AG04450 (cell line): ENCODE results near the gene PNMA8C. TPM values are rescaled to one million over a fixed set of nuclear protein-coding genes. Genes with fewer than 3 reads are reported as not detected.
"Not testable (repeated sequence)": the region's sequence is repeated elsewhere in the genome, so short reads cannot be mapped to it uniquely, and the experiment has no call there.

Experiments used
- CTCF ChIA-PET: fragments of 300-600, 350-600 bp; formaldehyde crosslinking; extraction: SDS; loops from one replicate; lab custom pipeline; 2022; ENCODE audit warnings: antibody characterized with exemption, inconsistent platforms; lab: Charles Lee
- POLR2A ChIA-PET: fragments of 350-600 bp; formaldehyde crosslinking; extraction: SDS; loops from one replicate; lab custom pipeline; 2021; ENCODE audit warnings: antibody characterized with exemption, inconsistent platforms; lab: Yijun Ruan, JAX
- DNase-seq: peaks from one replicate; pipeline ENCODE4 v3.0.0-alpha.2; 2011; ENCODE audit warnings: low read depth, low spot score
- H3K27ac ChIP-seq: one replicate; pipeline ENCODE4 v1.5.1; 2012; ENCODE audit warnings: low read depth, low read length, control low read depth
- H3K27me3 ChIP-seq: one replicate; pipeline ENCODE4 v1.6.0; 2012; ENCODE audit warnings: low read length; ENCODE audit not compliant: control insufficient read depth, insufficient read depth
- H3K4me3 ChIP-seq: 2 replicates; pipeline ENCODE4 v1.5.1; 2011; ENCODE audit warnings: mild to moderate bottlenecking, low read depth, low read length, control low read depth
- H3K9me3 ChIP-seq: 2 replicates; pipeline ENCODE4 v1.5.1; 2012; ENCODE audit warnings: low read length; ENCODE audit not compliant: control insufficient read depth, insufficient read depth
- polyA plus RNA-seq: library from polyadenylated mRNA; depleted of rRNA; stranded (reverse); fragments of >200 nt; gene quantifications from 2 replicates; pipeline ENCODE4 v1.2.3, GENCODE V29; 2011
- TF ChIP-seq, protein P1 (sequence below): IDR thresholded peaks from 2 replicates; pipeline ENCODE4 v1.5.1; 2011; ENCODE audit warnings: low read depth, low read length, control low read depth, inconsistent platforms

The PNMA8C gene
- polyA plus RNA-seq, 1 experiment, result 0.21 TPM

DNA sequence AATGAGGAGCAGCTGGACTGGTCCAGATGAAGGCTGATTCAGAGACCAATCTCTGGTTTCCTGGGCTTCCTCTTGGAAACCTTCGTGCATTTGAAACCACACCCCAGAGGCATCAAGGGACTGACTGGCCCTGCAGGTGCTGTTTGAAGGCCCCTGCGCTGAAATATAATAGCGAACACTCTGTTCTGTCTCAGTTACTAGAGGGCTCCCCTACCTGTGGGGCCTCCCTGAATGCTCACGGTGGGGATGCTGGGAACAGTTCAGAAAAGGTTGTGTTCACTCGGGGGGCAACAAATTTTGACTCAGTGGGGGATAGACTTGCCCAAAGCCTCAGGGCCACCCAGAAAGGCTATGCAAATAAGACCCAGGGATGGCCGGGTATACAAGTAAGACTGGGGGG lies 21.8 kb downstream of the PNMA8C start:
- no peak for DNase-seq
- ChIA-PET CTCF (interaction anchor here (1.4 kb wide), 1 partner anchor 109 kb away, joined by 3 read pairs; no protein-coding TSS in a partner anchor), POLR2A (no interaction called here)
- no peak overlapping the region for H3K27ac ChIP-seq
- H3K27me3 ChIP-seq, result peaks cover 2% of the 10 kb centered on the region
- no peak overlapping the region for H3K4me3 ChIP-seq
- H3K9me3 ChIP-seq, result no peaks in the 10 kb centered on the region; the same call in 1 of the 2 replicates
- TF ChIP-seq, protein P1, sequence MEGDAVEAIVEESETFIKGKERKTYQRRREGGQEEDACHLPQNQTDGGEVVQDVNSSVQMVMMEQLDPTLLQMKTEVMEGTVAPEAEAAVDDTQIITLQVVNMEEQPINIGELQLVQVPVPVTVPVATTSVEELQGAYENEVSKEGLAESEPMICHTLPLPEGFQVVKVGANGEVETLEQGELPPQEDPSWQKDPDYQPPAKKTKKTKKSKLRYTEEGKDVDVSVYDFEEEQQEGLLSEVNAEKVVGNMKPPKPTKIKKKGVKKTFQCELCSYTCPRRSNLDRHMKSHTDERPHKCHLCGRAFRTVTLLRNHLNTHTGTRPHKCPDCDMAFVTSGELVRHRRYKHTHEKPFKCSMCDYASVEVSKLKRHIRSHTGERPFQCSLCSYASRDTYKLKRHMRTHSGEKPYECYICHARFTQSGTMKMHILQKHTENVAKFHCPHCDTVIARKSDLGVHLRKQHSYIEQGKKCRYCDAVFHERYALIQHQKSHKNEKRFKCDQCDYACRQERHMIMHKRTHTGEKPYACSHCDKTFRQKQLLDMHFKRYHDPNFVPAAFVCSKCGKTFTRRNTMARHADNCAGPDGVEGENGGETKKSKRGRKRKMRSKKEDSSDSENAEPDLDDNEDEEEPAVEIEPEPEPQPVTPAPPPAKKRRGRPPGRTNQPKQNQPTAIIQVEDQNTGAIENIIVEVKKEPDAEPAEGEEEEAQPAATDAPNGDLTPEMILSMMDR, result no peak

DNA sequence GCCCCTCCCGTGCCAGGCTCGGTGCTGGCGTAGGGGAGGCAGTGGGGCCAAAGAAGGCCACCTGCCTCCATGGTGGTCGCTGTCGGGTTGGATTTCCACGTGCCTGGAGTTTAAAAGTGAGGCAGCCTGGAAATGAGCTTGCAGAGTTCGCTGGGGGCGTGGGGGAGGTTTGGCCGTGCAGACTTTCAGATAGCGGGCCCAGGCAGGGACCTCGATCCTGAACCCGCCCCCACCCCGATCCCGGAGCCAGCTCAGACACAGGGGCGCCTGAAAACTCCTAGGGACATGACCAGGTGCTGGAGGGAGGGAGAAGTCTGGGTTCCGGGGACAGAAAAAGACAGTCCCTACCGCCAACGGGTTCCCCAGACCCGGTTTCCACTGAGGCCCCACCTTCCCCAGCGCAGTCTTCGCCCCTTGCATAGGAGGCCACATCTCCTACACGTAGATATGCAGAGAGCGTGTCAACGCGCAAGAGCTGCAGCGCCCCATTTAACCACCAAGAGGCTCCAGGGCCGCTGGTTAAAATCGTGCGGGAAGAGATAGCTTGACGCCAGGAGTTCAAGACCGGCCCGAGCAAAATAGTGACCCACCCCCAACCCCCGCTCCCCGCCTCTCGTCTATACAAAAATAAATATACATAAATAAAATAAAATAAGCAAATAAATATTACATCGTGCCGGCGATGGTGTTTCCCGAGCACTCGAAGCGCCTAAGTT lies 23.8 kb downstream of the PNMA8C start:
- Histone ChIP-seq H3K9me3 (no peaks in the 10 kb centered on the region; the same call in 1 of the 2 replicates), H3K27ac (no peak overlapping the region), H3K27me3 (no peaks in the 10 kb centered on the region), H3K4me3 (no peak overlapping the region)
- DNase-seq, result no peak
- TF ChIP-seq, protein P1, result peak; percentile 29; the same call in 1 of the 2 replicates
- ChIA-PET CTCF (interaction anchor here (0.8 to 8.2 kb wide), 6 partner anchors 9 to 137 kb away, joined by 3 to 66 read pairs (median 8); partner anchors contain the start of gene CCDC8), POLR2A (interaction anchor here (0.6 to 0.9 kb wide), 2 partner anchors 8 to 58 kb away, joined by 3 to 9 read pairs; partner anchors contain the start of gene CCDC8)

DNA sequence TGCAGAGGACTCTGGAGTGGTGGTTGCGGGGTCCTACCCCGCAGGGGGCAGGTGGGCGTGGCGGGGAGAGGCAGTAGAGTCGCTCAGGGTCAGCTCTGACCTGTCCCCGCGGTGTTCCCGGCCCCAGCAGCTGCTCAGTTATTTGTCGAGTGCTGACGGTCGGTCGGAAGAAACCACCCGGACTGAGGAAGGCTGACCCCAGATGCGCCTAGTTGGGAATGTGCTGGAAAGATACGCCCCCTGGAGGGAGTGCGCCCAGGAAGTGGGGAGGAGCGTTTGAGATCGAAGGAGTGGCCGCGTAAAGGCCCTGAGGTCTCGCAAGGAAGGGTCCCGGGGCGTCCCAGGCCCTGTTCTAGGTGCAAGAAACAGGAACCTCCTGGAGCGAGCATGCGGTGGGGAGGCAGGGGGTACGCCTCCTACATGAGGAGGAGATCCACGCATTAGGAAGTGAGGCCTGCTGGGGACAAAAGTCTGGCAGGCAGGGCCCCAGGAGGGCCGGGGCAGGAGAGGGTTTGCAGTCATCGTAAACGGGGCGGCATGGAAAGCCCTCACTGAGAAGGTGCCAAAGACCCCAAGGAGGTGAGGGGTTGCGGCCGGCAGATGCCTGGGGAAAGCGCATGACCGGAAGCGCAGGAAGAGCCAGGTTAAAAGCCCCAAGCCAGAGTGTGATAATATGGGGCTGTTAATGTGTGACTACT lies 24.5 kb downstream of the PNMA8C start:
- Histone ChIP-seq H3K4me3 (peak overlapping the region; percentile 47), H3K27ac (peak overlapping the region; percentile 31), H3K9me3 (no peaks in the 10 kb centered on the region; the same call in 1 of the 2 replicates), H3K27me3 (no peaks in the 10 kb centered on the region)
- CTCF ChIA-PET, result interaction anchor here (0.6 to 8.2 kb wide), 12 partner anchors 9 to 249 kb away, joined by 3 to 66 read pairs (median 6); partner anchors contain the start of gene CCDC8
- POLR2A ChIA-PET, result interaction anchor here (1.0 kb wide), 1 partner anchor 9 kb away, joined by 3 read pairs; the partner anchor contains the start of gene CCDC8
- TF ChIP-seq, protein P1, result peak; percentile 44
- DNase-seq, result no peak

DNA sequence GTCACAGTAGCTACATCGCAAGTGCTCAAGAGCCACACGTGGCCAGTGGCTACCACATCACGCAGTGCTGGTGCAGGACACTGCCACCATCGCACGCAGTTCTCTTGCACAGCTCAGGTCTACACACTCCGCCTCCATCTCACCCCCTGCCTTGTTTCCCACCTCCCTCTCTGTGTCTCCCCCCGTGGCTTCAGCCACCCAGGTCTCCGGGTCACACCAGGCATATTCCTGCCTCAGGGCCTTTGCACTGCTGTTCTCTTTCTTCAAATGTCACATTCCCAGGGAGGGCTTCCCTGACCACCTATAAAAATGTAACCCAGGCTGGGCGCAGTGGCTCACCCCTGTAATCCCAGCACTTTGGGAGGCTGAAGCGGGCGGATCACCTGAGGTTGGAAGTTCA lies 26.0 kb downstream of the PNMA8C start:
- CTCF ChIA-PET, result interaction anchor here (0.6 to 8.2 kb wide), 13 partner anchors 11 to 286 kb away, joined by 3 to 66 read pairs (median 5); partner anchors contain the start of genes CCDC8 and PPP5C
- POLR2A ChIA-PET, result no interaction called here

DNA sequence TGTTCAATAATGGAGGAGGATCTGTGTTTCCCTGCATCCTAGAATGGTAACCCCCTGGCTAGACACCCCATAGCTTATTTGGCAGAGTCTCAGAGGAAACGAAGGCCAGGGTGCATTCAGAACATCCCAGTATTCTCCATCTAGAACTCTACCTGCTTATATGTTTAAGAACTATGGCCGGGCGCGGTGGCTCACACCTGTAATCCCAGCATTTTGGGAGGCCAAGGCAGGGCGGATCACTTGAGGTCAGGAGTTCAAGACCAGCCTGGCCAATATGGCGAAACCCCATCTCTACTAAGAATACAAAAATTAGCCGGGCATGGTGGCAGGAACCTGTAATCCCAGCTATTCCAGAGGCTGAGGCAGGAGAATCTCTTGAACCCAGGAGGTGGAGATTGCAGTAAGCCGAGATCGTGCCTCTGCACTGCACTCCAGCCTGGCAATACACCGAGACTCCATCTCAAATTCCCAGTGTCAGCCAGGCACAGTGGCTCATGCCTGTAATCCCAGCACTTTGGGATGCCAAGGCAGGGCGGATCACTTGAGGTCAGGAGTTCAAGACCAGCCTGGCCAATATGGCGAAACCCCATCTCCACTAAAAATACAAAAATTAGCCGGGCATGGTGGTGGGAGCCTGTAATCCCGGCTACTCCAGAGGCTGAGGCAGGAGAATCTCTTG lies 30.8 kb downstream of the PNMA8C start:
- not testable (repeated sequence) for DNase-seq, H3K27me3 ChIP-seq, H3K9me3 ChIP-seq, H3K27ac ChIP-seq, H3K4me3 ChIP-seq
- CTCF ChIA-PET, result interaction anchor here (0.5 to 8.2 kb wide), 6 partner anchors 87 to 119 kb away, joined by 3 to 103 read pairs (median 20); no protein-coding TSS in a partner anchor
- POLR2A ChIA-PET, result interaction anchor here (0.5 kb wide), 1 partner anchor 12 kb away, joined by 4 read pairs; no protein-coding TSS in a partner anchor

More for the DNA sequence above, 26.0 kb downstream of the PNMA8C start:
- no peak overlapping the region for H3K27ac ChIP-seq
- no peaks in the 10 kb centered on the region; the same call in 1 of the 2 replicates for H3K9me3 ChIP-seq
- TF ChIP-seq, protein P1, result no peak
- no peak overlapping the region for H3K4me3 ChIP-seq
- DNase-seq, result no peak
- no peaks in the 10 kb centered on the region for H3K27me3 ChIP-seq
